ENCODE measurements around the gene PEX12. TPM values are rescaled to one million over a fixed set of nuclear protein-coding genes. Genes with fewer than 3 reads are reported as not detected.

PEX12 gene
- polyA plus RNA-seq, 1 donor (not counting 4 experiments of a cell fraction or from before 2014, with no cell fraction given) = 6.4 TPM

- Histone ChIP-seq H3K4me2 (ENCODE audit: control insufficient read depth, extremely low read depth, insufficient read depth, low read depth, low read length) (no peak overlapping the region), H4K20me1 (ENCODE audit: control insufficient read depth, extremely low read depth, insufficient read depth, low read length) (peaks cover 3% of the 10 kb centered on the region), H3K27ac (ENCODE audit: control insufficient read depth, insufficient read depth, low read length) (no peak overlapping the region), H3K9me3 (ENCODE audit: control insufficient read depth, low read depth, low read length) (no peaks in the 10 kb centered on the region), H3K27me3 (ENCODE audit: control insufficient read depth, extremely low read depth, insufficient read depth, low read length) (no peaks in the 10 kb centered on the region), H3K79me2 (ENCODE audit: control insufficient read depth, insufficient read depth, low read length) (peaks cover 13% of the 10 kb centered on the region), H2AFZ (ENCODE audit: control insufficient read depth, low read length) (no peak overlapping the region), H3K9ac (ENCODE audit: control insufficient read depth, extremely low read depth, insufficient read depth, low read length) (no peak overlapping the region), H3K36me3 (ENCODE audit: control insufficient read depth in 2 of 2, extremely low read depth in 1 of 2, insufficient read depth in 2 of 2, low read length in 2 of 2) (peaks cover 19 to 37% of the 10 kb centered on the region in 2 experiments), H3K9me1 (ENCODE audit: control insufficient read depth, extremely low read depth, insufficient read depth, low read length) (no peaks in the 10 kb centered on the region), H3K4me3 (ENCODE audit: control insufficient read depth in 2 of 3, extremely low read depth in 1 of 3, insufficient read depth in 2 of 3, low read depth in 1 of 3, low read length in 3 of 3) (no peak overlapping the region), H3K4me1 (ENCODE audit: control insufficient read depth, extremely low read depth, insufficient read depth, low read length) (no peaks in the 10 kb centered on the region)
- DNase-seq (ENCODE audit: low read depth, low spot score) (no peak), FAIRE-seq (no peak)
- TF ChIP-seq EZH2 (IDR thresholded peaks at IDR 0.05; ENCODE audit: low read length) (no peak), CTCF (optimal IDR thresholded peaks at IDR 0.05 in 1 of 3, IDR thresholded peaks at IDR 0.05 in 1 of 3, conservative IDR thresholded peaks at IDR 0.05 in 1 of 3; ENCODE audit: extremely low read depth in 1 of 3, insufficient read depth in 2 of 3, low read length in 3 of 3) (no peak)
- dilution Hi-C loops (cut with MboI; ENCODE audit: extremely low pct_ligation_motif_present, low sequenced_read_pairs) = no loop called here
Observed at GRCh38 chr17:35609831-35610230, 31.5 kb upstream of the PEX12 start.

- Histone ChIP-seq H3K4me2 (ENCODE audit: control insufficient read depth, extremely low read depth, insufficient read depth, low read depth, low read length) (no peak overlapping the region), H4K20me1 (ENCODE audit: control insufficient read depth, extremely low read depth, insufficient read depth, low read length) (no peaks in the 10 kb centered on the region), H3K36me3 (ENCODE audit: control insufficient read depth in 2 of 2, extremely low read depth in 1 of 2, insufficient read depth in 2 of 2, low read length in 2 of 2) (peaks cover 23 to 30% of the 10 kb centered on the region in 2 experiments), H3K79me2 (ENCODE audit: control insufficient read depth, insufficient read depth, low read length) (peaks cover 3% of the 10 kb centered on the region), H3K9me3 (ENCODE audit: control insufficient read depth, low read depth, low read length) (no peaks in the 10 kb centered on the region), H3K9ac (ENCODE audit: control insufficient read depth, extremely low read depth, insufficient read depth, low read length) (no peak overlapping the region), H3K4me3 (ENCODE audit: control insufficient read depth in 2 of 3, extremely low read depth in 1 of 3, insufficient read depth in 2 of 3, low read depth in 1 of 3, low read length in 3 of 3) (no peak overlapping the region), H3K4me1 (ENCODE audit: control insufficient read depth, extremely low read depth, insufficient read depth, low read length) (no peaks in the 10 kb centered on the region), H3K27me3 (ENCODE audit: control insufficient read depth, extremely low read depth, insufficient read depth, low read length) (no peaks in the 10 kb centered on the region), H2AFZ (ENCODE audit: control insufficient read depth, low read length) (no peak overlapping the region), H3K27ac (ENCODE audit: control insufficient read depth, insufficient read depth, low read length) (no peak overlapping the region), H3K9me1 (ENCODE audit: control insufficient read depth, extremely low read depth, insufficient read depth, low read length) (no peaks in the 10 kb centered on the region)
- FAIRE-seq (no peak), DNase-seq (ENCODE audit: low read depth, low spot score) (no peak)
- dilution Hi-C loops (cut with MboI; ENCODE audit: extremely low pct_ligation_motif_present, low sequenced_read_pairs) = no loop called here
- no peak for TF ChIP-seq CTCF (optimal IDR thresholded peaks at IDR 0.05 in 1 of 3, IDR thresholded peaks at IDR 0.05 in 1 of 3, conservative IDR thresholded peaks at IDR 0.05 in 1 of 3; ENCODE audit: extremely low read depth in 1 of 3, insufficient read depth in 2 of 3, low read length in 3 of 3)
- TF ChIP-seq EZH2 (IDR thresholded peaks at IDR 0.05; ENCODE audit: low read length) = no peak
Observed at GRCh38 chr17:35607239-35607847, 29.0 kb upstream of the PEX12 start.
